CMK (cell line): ENCODE results near the gene POLE.

Source experiments
- DNase-seq: peaks from one replicate; pipeline ENCODE4 v3.0.0-alpha.2; 2010; ENCODE audit warnings: low read depth

The POLE gene

GRCh38 chr12:132687211-132688164 is at the start of gene POLE, which contains the start of gene PXMP2:
Gene POLE, minus strand, starts transcription at chr12:132687342. Its CDS starts 27 bp downstream, at chr12:132687315.
Gene PXMP2, plus strand, starts transcription at chr12:132687587. Its CDS starts 84 bp downstream, at chr12:132687671.
- peak; percentile 82 for DNase-seq

GRCh38 chr12:132736913-132737312 is 49.8 kb upstream of the POLE start:
- no peak for DNase-seq

- no peak for DNase-seq
Observed at GRCh38 chr12:132736378-132736777, 49.2 kb upstream of the POLE start.

- no peak for DNase-seq
Observed at GRCh38 chr12:132735496-132735895, 48.4 kb upstream of the POLE start.

GRCh38 chr12:132734206-132734605 is 47.1 kb upstream of the POLE start:
- DNase-seq, result no peak

- no peak for DNase-seq
Observed at GRCh38 chr12:132731574-132731973, 44.4 kb upstream of the POLE start.

- no peak for DNase-seq
Observed at GRCh38 chr12:132730353-132730752, 43.2 kb upstream of the POLE start.

GRCh38 chr12:132729541-132730320 is 42.6 kb upstream of the POLE start:
- DNase-seq, result no peak

GRCh38 chr12:132728502-132728901 is 41.4 kb upstream of the POLE start:
- no peak for DNase-seq

GRCh38 chr12:132727091-132727794 is 40.1 kb upstream of the POLE start:
- DNase-seq, result no peak

GRCh38 chr12:132726386-132726785 is 39.2 kb upstream of the POLE start:
- DNase-seq, result no peak

GRCh38 chr12:132724506-132725241 is 37.5 kb upstream of the POLE start:
- no peak for DNase-seq

GRCh38 chr12:132723764-132724140 is 36.6 kb upstream of the POLE start:
- no peak for DNase-seq

- no peak for DNase-seq
Observed at GRCh38 chr12:132723015-132723763, 36.0 kb upstream of the POLE start.

- DNase-seq, result no peak
Observed at GRCh38 chr12:132720606-132721345, 33.6 kb upstream of the POLE start.

GRCh38 chr12:132719954-132720324 is 32.8 kb upstream of the POLE start:
- DNase-seq, result no peak

- DNase-seq, result no peak
Observed at GRCh38 chr12:132719141-132719953, 32.2 kb upstream of the POLE start.

- DNase-seq, result no peak
Observed at GRCh38 chr12:132718644-132719043, 31.5 kb upstream of the POLE start.
